HUES48 (cell line): ENCODE measurements around the gene RYK.
"Not testable (repeated sequence)": the region's sequence is repeated elsewhere in the genome, so short reads cannot be mapped to it uniquely, and the experiment has no call there.

Experiments used
- H3K27ac ChIP-seq: one replicate; pipeline ENCODE4 v1.7.0; 2013; ENCODE audit warnings: low read depth, low read length, inconsistent platforms
- H3K27me3 ChIP-seq: 2 replicates; pipeline ENCODE4 v1.6.1; 2013; ENCODE audit warnings: mild to moderate bottlenecking, low read length; ENCODE audit not compliant: control insufficient read depth, insufficient read depth
- H3K36me3 ChIP-seq: 2 replicates; pipeline ENCODE4 v1.6.1; 2013; ENCODE audit warnings: low read length; ENCODE audit not compliant: control insufficient read depth, insufficient read depth
- H3K4me1 ChIP-seq: 2 replicates; pipeline ENCODE4 v1.6.1; 2013; ENCODE audit warnings: mild to moderate bottlenecking, low read length; ENCODE audit not compliant: control insufficient read depth, insufficient read depth
- H3K4me3 ChIP-seq: 2 replicates; pipeline ENCODE4 v1.5.1; 2013; ENCODE audit warnings: mild to moderate bottlenecking, low read depth, low read length
- H3K9ac ChIP-seq: 2 replicates; pipeline ENCODE4 v1.6.1; 2013; ENCODE audit warnings: mild to moderate bottlenecking, low read depth, low read length, moderate library complexity
- H3K9me3 ChIP-seq: 2 replicates; pipeline ENCODE4 v1.6.1; 2013; ENCODE audit warnings: low read length; ENCODE audit not compliant: control insufficient read depth, insufficient read depth

Gene RYK

DNA sequence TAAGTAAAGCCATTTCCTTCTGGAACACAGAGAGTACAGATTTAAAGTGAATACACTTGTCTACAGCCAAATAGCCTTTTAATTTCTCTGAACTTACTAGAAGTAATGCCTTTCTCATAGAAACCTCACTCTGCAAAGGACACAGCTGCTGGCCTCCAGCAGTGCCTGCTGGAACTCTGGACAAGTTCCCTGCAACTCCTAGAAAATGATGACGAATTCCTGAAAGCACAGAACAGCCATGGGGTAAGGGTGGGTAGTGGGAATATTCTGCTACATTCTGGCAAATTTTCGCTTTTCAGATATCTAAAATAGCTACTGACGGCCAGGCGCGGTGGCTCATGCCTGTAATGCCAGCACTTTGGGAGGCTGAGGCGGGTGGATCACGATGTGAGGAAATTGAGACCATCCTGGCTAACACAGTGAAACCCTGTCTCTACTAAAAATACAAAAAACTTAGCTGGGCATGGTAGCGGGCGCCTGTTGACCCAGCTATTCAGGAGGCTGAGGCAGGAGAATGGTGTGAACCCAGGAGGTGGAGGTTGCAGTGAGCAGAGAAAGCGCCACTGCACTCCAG is 34.4 kb downstream of the RYK start:
- H3K27me3 ChIP-seq: no peaks in the 10 kb centered on the region
- H3K9me3 ChIP-seq: no peaks in the 10 kb centered on the region
- no peak overlapping the region for H3K27ac ChIP-seq
- H3K4me3 ChIP-seq: no peak overlapping the region
- H3K36me3 ChIP-seq: peaks cover 11% of the 10 kb centered on the region; the same call in 1 of the 2 replicates
- H3K9ac ChIP-seq: no peak overlapping the region
- peaks cover 6% of the 10 kb centered on the region; the same call in 1 of the 2 replicates for H3K4me1 ChIP-seq

DNA sequence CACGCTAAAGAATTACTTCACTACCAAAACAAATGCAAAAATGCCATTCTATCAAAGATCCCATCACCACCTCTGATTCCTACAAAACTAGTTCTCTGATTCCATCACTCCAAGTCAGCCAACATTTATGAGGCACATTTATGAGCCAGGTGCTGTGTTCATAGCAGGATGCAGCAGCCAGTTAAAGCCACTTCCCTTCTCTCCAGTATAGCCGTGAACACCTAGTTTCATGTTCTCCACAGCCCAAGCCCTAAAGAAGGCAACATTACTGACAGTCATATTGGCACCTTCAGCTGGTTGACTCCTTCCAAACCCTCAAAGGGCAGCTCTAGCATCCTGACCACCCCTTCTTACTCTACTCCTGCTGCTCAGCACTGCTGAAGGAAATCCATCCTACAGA is 36.4 kb downstream of the RYK start:
- H3K9ac ChIP-seq: no peak overlapping the region
- H3K4me3 ChIP-seq: no peak overlapping the region
- no peaks in the 10 kb centered on the region for H3K27me3 ChIP-seq
- H3K4me1 ChIP-seq: peaks cover 2% of the 10 kb centered on the region; the same call in 1 of the 2 replicates
- peaks cover 22% of the 10 kb centered on the region for H3K36me3 ChIP-seq
- no peak overlapping the region for H3K27ac ChIP-seq
- H3K9me3 ChIP-seq: no peaks in the 10 kb centered on the region

DNA sequence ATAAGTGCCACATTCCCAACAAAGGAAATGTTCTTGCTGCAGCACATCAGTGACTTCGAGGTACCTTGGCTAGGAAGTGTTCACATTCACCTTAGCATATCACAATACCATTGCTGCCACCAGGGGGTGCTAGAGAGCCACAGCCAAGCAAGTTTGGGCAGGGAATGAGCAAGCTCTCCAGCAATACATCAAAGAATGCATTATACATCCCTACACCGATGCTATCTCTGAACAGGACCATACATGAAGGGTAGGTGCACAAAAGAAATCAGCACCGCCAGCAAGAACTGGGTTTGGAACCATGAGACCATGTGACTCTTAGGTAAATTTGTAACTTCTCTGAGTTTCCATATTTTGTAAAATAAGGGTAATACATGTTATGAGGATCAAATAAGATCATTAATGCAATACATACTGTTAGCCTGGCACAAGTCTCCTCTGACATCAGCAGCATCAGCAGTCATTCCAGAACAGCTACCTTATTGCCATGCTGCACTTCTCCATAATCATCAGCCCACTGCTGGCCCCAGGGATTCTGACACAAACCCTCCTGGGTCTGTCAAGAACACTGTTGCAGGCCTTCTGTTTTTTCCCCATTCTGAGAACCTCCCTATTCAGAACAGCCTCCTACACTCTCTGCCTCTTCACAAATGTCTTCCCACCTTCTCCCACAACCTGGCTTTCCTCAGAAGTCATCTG is 37.5 kb downstream of the RYK start:
- H3K4me1 ChIP-seq: peaks cover 2% of the 10 kb centered on the region; the same call in 1 of the 2 replicates
- H3K27me3 ChIP-seq: no peaks in the 10 kb centered on the region
- no peak overlapping the region for H3K9ac ChIP-seq
- peaks cover 33% of the 10 kb centered on the region for H3K36me3 ChIP-seq
- H3K4me3 ChIP-seq: no peak overlapping the region
- no peak overlapping the region for H3K27ac ChIP-seq
- H3K9me3 ChIP-seq: no peaks in the 10 kb centered on the region

DNA sequence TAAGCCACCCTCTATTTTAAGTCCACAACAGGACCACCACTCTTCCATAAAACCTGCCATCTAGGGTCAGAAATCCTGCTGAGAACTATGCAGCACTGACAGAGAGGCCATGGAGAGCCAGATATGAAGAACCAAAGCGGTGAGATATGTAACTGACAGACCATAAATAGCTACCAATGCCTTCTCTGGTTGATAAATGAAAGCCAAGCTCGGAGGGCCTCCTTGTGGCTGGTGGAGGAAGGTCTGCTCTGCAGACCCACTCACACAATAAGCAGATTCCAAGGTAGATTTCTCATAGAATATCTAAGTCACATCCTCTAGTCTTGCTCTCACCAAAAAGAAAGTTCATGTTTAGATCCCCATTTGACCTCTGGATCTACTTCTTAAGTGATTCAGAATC is 38.9 kb downstream of the RYK start:
- Histone ChIP-seq H3K4me1 (peaks cover 3% of the 10 kb centered on the region), H3K9ac (no peak overlapping the region), H3K27me3 (no peaks in the 10 kb centered on the region), H3K36me3 (peaks cover 41% of the 10 kb centered on the region), H3K4me3 (no peak overlapping the region), H3K9me3 (no peaks in the 10 kb centered on the region), H3K27ac (no peak overlapping the region)

DNA sequence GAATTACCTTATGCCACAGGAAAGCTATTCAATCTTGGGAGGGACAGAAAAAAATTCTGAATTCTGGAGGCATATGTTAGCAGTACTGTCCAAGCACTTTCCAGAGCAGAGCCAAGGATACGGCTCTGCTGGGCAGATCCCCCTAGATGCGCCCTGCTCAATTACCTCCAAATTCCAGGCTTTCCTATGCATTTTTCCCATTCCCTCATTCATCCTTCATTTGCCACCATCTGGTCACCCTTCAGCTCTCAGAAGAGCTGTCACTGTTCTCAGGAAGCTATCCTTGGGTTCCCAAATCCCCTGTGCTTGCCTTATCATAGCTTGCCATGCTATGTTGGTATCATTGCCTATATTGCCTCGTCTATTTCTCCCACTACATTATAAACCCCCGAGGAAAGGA is 45.2 kb downstream of the RYK start:
- Histone ChIP-seq H3K36me3 (peaks cover 48% of the 10 kb centered on the region), H3K4me1 (peaks cover 4% of the 10 kb centered on the region; the same call in 1 of the 2 replicates), H3K27ac (no peak overlapping the region), H3K9ac (no peak overlapping the region), H3K4me3 (no peak overlapping the region), H3K27me3 (no peaks in the 10 kb centered on the region), H3K9me3 (0 out of 2 replicates have a peak, but pooled peaks cover 4% of the 10 kb centered on the region)

DNA sequence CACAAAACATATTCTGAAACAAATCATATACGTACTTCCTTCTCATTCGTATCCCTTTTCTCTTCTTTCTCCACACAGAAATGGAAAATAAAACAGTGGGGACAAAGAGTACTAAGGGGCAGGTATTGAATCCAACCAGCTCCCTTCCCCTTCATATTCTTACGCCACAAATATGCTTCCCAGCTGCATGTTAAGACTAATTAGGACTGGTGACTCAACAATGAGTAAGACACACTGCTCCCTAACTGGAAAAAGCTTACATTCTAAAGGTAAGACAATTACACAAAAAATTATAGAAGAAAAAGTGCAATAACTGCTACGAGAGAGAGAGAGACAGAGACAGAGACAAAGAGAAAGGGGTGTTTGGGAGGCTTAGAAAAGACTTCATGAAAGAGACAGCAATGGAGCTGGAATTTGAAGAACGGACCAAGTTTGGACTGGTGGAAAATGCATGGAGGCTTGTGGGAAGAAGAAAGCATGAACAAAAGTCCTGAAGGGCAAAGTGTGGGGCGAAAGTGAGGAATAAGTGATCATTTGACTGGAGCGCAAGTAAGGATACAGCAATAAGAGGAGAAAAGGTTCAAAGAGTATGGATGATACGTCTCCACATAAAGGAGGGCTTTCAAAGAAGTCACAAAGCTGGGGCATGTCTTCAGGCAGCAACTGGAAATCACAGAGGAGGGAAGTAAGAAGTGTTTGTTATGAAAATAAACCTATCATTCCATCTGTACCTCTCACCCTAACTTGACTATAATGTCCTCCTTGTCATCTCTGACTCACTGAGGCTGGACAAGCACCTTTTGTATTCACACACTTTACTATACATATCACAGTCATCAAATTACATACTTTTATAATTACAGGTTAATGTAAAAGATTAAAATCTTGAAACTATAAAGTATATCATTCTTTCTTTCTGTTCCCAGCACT is 49.2 kb downstream of the RYK start:
- Histone ChIP-seq H3K27me3 (no peaks in the 10 kb centered on the region), H3K4me1 (no peaks in the 10 kb centered on the region), H3K27ac (no peak overlapping the region), H3K9ac (no peak overlapping the region), H3K4me3 (no peak overlapping the region), H3K9me3 (0 out of 2 replicates have a peak, but pooled peaks cover 4% of the 10 kb centered on the region), H3K36me3 (peaks cover 39% of the 10 kb centered on the region)

DNA sequence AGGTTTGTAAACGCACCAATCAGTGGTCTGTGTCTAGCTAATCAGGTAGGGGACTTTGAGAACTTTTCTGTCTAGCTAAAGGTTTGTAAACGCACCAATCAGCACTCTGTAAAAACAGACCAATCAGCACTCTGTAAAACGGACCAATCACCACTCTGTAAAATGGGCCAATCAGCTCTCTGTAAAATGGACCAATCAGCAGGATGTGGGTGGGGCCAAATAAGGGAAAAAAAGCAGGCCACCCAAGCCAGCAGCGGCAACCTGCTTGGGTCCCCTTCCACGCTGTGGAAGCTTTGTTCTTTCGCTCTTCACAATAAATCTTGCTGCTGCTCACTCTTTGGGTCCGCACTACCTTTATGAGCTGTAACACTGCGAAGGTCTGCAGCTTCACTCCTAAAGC is 50.8 kb downstream of the RYK start:
- H3K4me3 ChIP-seq, H3K9me3 ChIP-seq, H3K9ac ChIP-seq, H3K4me1 ChIP-seq, H3K27ac ChIP-seq, H3K27me3 ChIP-seq: not testable (repeated sequence)
- H3K36me3 ChIP-seq: peaks cover 53% of the 10 kb centered on the region

DNA sequence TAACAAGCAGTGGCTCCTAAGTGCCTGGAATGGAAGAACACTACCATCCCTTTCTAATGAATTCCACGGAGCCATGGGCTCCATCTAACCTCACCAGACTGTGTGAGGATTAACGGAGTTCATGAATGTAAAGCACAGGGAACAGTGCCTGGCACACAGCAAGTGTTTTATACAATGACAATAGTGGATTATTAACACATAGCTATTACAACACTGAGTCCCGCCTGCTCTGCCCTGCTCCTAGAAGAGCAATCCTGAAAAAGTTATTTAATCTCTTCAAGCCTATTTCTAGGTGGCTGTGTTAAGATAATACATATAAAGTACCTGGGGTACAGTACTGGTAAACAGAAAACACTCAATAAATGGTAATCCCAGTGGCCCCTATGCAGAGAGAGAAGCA is 51.4 kb downstream of the RYK start:
- Histone ChIP-seq H3K9ac (no peak overlapping the region), H3K4me3 (no peak overlapping the region), H3K4me1 (no peaks in the 10 kb centered on the region), H3K36me3 (peaks cover 59% of the 10 kb centered on the region), H3K27me3 (no peaks in the 10 kb centered on the region), H3K27ac (no peak overlapping the region), H3K9me3 (0 out of 2 replicates have a peak, but pooled peaks cover 4% of the 10 kb centered on the region)

DNA sequence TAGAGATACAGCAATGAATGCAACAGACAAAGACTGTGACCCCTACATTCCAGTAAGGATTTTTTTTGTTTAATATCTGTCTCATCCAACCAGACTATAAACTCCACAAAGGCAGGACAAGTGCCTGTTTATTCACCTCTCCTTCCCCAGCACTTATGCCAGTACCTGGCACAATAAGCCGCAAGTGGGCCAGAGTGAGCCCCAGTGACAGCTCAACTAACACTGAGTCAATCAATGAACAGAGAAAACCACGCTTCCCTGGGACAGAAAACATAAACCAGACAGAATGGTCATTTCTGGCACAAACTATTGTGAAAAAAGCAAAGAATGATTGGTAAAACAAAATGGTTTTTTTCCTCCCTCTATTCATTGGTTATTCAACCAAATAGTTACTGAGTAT is 52.2 kb downstream of the RYK start:
- H3K36me3 ChIP-seq: peaks cover 66% of the 10 kb centered on the region
- H3K9me3 ChIP-seq: 0 out of 2 replicates have a peak, but pooled peaks cover 4% of the 10 kb centered on the region
- no peak overlapping the region for H3K27ac ChIP-seq
- H3K27me3 ChIP-seq: no peaks in the 10 kb centered on the region
- no peak overlapping the region for H3K9ac ChIP-seq
- H3K4me1 ChIP-seq: no peaks in the 10 kb centered on the region
- H3K4me3 ChIP-seq: no peak overlapping the region

DNA sequence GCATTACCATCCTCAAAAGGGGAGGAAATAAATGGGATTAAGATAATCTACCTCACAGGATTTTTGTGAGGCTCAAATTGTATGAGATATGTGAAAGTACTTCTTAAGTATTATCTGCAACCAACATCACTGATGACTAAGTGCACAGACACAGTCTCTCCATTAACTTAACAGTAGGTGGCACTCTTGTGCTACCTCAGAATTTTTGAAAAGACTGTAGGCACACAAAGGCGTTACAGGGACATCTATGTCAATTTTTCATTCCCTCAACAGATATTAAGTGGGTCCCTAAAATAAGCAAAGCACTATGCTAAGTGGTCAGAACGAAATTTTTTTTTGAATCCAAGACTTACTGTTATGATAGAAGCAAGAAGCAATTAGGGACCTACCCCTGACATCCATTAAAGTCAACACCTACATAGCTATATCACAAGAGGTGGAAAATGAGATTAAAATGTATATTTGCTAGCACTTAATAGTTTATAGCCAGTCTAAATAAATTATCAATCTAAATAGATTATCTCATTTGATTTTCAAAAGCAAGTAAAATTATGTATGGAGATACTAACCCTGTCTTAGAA is 52.9 kb downstream of the RYK start:
- Histone ChIP-seq H3K36me3 (peaks cover 67% of the 10 kb centered on the region), H3K27me3 (no peaks in the 10 kb centered on the region), H3K4me1 (no peaks in the 10 kb centered on the region), H3K27ac (no peak overlapping the region), H3K9me3 (0 out of 2 replicates have a peak, but pooled peaks cover 4% of the 10 kb centered on the region), H3K9ac (no peak overlapping the region), H3K4me3 (no peak overlapping the region)
